ENCODE data around the gene ORM2.

ORM2 gene

GRCh38 chr9:114310471-114311450 is 18.9 kb upstream of the ORM2 start:
- no peaks in the 10 kb centered on the region for H4K20me1 ChIP-seq (ENCODE audit: control insufficient read depth, insufficient read depth, low read depth, low read length)

GRCh38 chr9:114311571-114312512 is 17.8 kb upstream of the ORM2 start:
- Histone ChIP-seq H3K9me3 (ENCODE audit: control insufficient read depth, insufficient read depth, low read length) (no peaks in the 10 kb centered on the region), H3K4me2 (ENCODE audit: low read length) (no peak overlapping the region), H3K36me3 (ENCODE audit: control insufficient read depth, low read length) (no peaks in the 10 kb centered on the region), H3K27ac (ENCODE audit: low read depth, low read length) (no peak overlapping the region), H3F3A (ENCODE audit: control insufficient read depth, insufficient read depth) (no peaks in the 10 kb centered on the region), H3K27me3 (ENCODE audit: control insufficient read depth, low read length) (no peaks in the 10 kb centered on the region), H4K20me1 (ENCODE audit: control insufficient read depth, insufficient read depth, low read depth, low read length) (no peaks in the 10 kb centered on the region), H3K79me2 (ENCODE audit: control insufficient read depth, low read length) (no peaks in the 10 kb centered on the region), H3K4me1 (ENCODE audit: control insufficient read depth, low read length) (no peaks in the 10 kb centered on the region), H3K4me3 (ENCODE audit: low read length) (no peak overlapping the region), H3K9me2 (replicated peaks; ENCODE audit: control insufficient read depth, low read length) (no peaks in the 10 kb centered on the region)
- TF ChIP-seq CTCF (IDR thresholded peaks at IDR 0.05; ENCODE audit: low read depth, low read length, poor library complexity, severe bottlenecking), result no peak

More at GRCh38 chr9:114310471-114311450, 18.9 kb upstream of the ORM2 start:
- Histone ChIP-seq H3F3A (ENCODE audit: control insufficient read depth, insufficient read depth) (no peaks in the 10 kb centered on the region), H3K4me2 (ENCODE audit: low read length) (no peak overlapping the region), H3K27ac (ENCODE audit: low read depth, low read length) (no peak overlapping the region), H3K27me3 (ENCODE audit: control insufficient read depth, low read length) (no peaks in the 10 kb centered on the region), H3K9me3 (ENCODE audit: control insufficient read depth, insufficient read depth, low read length) (no peaks in the 10 kb centered on the region), H3K4me3 (ENCODE audit: low read length) (no peak overlapping the region), H3K36me3 (ENCODE audit: control insufficient read depth, low read length) (no peaks in the 10 kb centered on the region), H3K4me1 (ENCODE audit: control insufficient read depth, low read length) (peaks cover under 1% of the 10 kb centered on the region; the same call in 1 of the 2 replicates), H3K79me2 (ENCODE audit: control insufficient read depth, low read length) (no peaks in the 10 kb centered on the region), H3K9me2 (replicated peaks; ENCODE audit: control insufficient read depth, low read length) (no peaks in the 10 kb centered on the region)
- TF ChIP-seq EZH2phosphoT487 (IDR thresholded peaks at IDR 0.05; ENCODE audit: borderline replicate concordance, low read length) (no peak), CTCF (IDR thresholded peaks at IDR 0.05; ENCODE audit: low read depth, low read length, poor library complexity, severe bottlenecking) (no peak)

- H3K4me3 ChIP-seq (ENCODE audit: low read length), result no peak overlapping the region
- no peaks in the 10 kb centered on the region for H3K4me1 ChIP-seq (ENCODE audit: control insufficient read depth, low read length)
- H3K4me2 ChIP-seq (ENCODE audit: low read length), result no peak overlapping the region
- H3K9me3 ChIP-seq (ENCODE audit: control insufficient read depth, insufficient read depth, low read length), result no peaks in the 10 kb centered on the region
- no peaks in the 10 kb centered on the region for H4K20me1 ChIP-seq (ENCODE audit: control insufficient read depth, insufficient read depth, low read depth, low read length)
- H3K9me2 ChIP-seq (replicated peaks; ENCODE audit: control insufficient read depth, low read length), result no peaks in the 10 kb centered on the region
- no peaks in the 10 kb centered on the region for H3K27me3 ChIP-seq (ENCODE audit: control insufficient read depth, low read length)
- no peaks in the 10 kb centered on the region for H3F3A ChIP-seq (ENCODE audit: control insufficient read depth, insufficient read depth)
- no peaks in the 10 kb centered on the region for H3K79me2 ChIP-seq (ENCODE audit: control insufficient read depth, low read length)
- no peaks in the 10 kb centered on the region for H3K36me3 ChIP-seq (ENCODE audit: control insufficient read depth, low read length)
- H3K27ac ChIP-seq (ENCODE audit: low read depth, low read length), result no peak overlapping the region
- no peak for TF ChIP-seq CTCF (IDR thresholded peaks at IDR 0.05; ENCODE audit: low read depth, low read length, poor library complexity, severe bottlenecking)
- no peak for TF ChIP-seq EZH2phosphoT487 (IDR thresholded peaks at IDR 0.05; ENCODE audit: borderline replicate concordance, low read length)
These were observed 17.2 kb upstream of the ORM2 start for GRCh38 chr9:114312513-114312875.

Data from DOHH2 (cell line).